HG02870 (cell line): ENCODE measurements around the gene FNIP2.
"Not testable (repeated sequence)": the region's sequence is repeated elsewhere in the genome, so short reads cannot be mapped to it uniquely, and the experiment has no call there.

Source experiments
- ATAC-seq: cut with Tn5 transposase; IDR thresholded peaks from one replicate; pipeline ENCODE4 v1.9.1; 2021; ENCODE audit warnings: mild to moderate bottlenecking, moderate library complexity; ENCODE audit not compliant: unreplicated experiment

FNIP2 gene

GRCh38 chr4:158946825-158947224 is 178.0 kb downstream of the FNIP2 start:
- ATAC-seq, result no peak

GRCh38 chr4:158948071-158948470 is 179.2 kb downstream of the FNIP2 start:
- ATAC-seq, result no peak

GRCh38 chr4:158949099-158949498 is 180.3 kb downstream of the FNIP2 start:
- ATAC-seq, result no peak

- ATAC-seq, result not testable (repeated sequence)
Observed at GRCh38 chr4:158952221-158952774, 183.5 kb downstream of the FNIP2 start.

- not testable (repeated sequence) for ATAC-seq
Observed at GRCh38 chr4:158956345-158956744, 187.5 kb downstream of the FNIP2 start.

- not testable (repeated sequence) for ATAC-seq
Observed at GRCh38 chr4:158956918-158957317, 188.1 kb downstream of the FNIP2 start.
